HepG2 (cell line): ENCODE measurements around the gene GMFB. TPM values are rescaled to one million over a fixed set of nuclear protein-coding genes. Genes with fewer than 3 reads are reported as not detected.

Experiments
- HES4 ChIP-seq: sonication (generic); formaldehyde crosslinking; IDR thresholded peaks from 2 replicates; pipeline ENCODE4 v1.9.0; 2021; ENCODE audit warnings: mild to moderate bottlenecking, missing genetic modification reagents, borderline replicate concordance
- HMG20B ChIP-seq: conservative IDR thresholded peaks from 2 replicates; pipeline ENCODE4 v1.6.1; 2016; ENCODE audit warnings: missing genetic modification reagents, missing compliant biosample characterization
- ISX ChIP-seq: sonication (generic); formaldehyde crosslinking; conservative IDR thresholded peaks from 2 replicates; pipeline ENCODE4 v1.5.0; 2020; ENCODE audit warnings: missing genetic modification reagents
- MIXL1 ChIP-seq: IDR thresholded peaks from 2 replicates; pipeline ENCODE4 v1.6.1; 2016
- MTA1 ChIP-seq: sonication (generic); formaldehyde crosslinking; IDR thresholded peaks from 2 replicates; pipeline ENCODE4 v1.4.0; 2020; ENCODE audit warnings: missing genetic modification reagents, mild to moderate bottlenecking, borderline replicate concordance
- POGZ ChIP-seq: sonication (generic); formaldehyde crosslinking; IDR thresholded peaks from 2 replicates; pipeline ENCODE4 v1.4.0; 2020; ENCODE audit warnings: mild to moderate bottlenecking, missing genetic modification reagents
- SRSF4 ChIP-seq: fragments of 200-400 bp; formaldehyde crosslinking; IDR thresholded peaks from one replicate; pipeline ENCODE4 v1.6.1; 2018; ENCODE audit warnings: mild to moderate bottlenecking, low read depth, low read length, moderate library complexity; ENCODE audit not compliant: poor library complexity, severe bottlenecking
- TOPORS ChIP-seq: sonication (generic); formaldehyde crosslinking; IDR thresholded peaks from 2 replicates; pipeline ENCODE4 v1.8.0; 2023; ENCODE audit warnings: mild to moderate bottlenecking, missing genetic modification reagents
- ZFY ChIP-seq: sonication (generic); formaldehyde crosslinking; IDR thresholded peaks from 2 replicates; pipeline ENCODE4 v1.4.0; 2020; ENCODE audit warnings: missing genetic modification reagents
- ZFYVE20 ChIP-seq: sonication (generic); formaldehyde crosslinking; IDR thresholded peaks from 2 replicates; pipeline ENCODE4 v1.8.0; 2023; ENCODE audit warnings: low read depth, mild to moderate bottlenecking, moderate library complexity, missing genetic modification reagents, borderline replicate concordance
- ZNF160 ChIP-seq: sonication (generic); formaldehyde crosslinking; IDR thresholded peaks from 2 replicates; pipeline ENCODE4 v1.8.0; 2022; ENCODE audit warnings: mild to moderate bottlenecking, inconsistent platforms, missing genetic modification reagents
- ZNF660 ChIP-seq: sonication (generic); formaldehyde crosslinking; IDR thresholded peaks from 2 replicates; pipeline ENCODE4 v1.5.1; 2020; ENCODE audit warnings: mild to moderate bottlenecking, low read depth, missing genetic modification reagents, borderline replicate concordance
- ZNF749 ChIP-seq: sonication (generic); formaldehyde crosslinking; IDR thresholded peaks from 2 replicates; pipeline ENCODE4 v1.8.0; 2022; ENCODE audit warnings: mild to moderate bottlenecking, missing genetic modification reagents, moderate library complexity, borderline replicate concordance
- ZNF782 ChIP-seq: sonication (generic); formaldehyde crosslinking; IDR thresholded peaks from 2 replicates; pipeline ENCODE4 v1.4.0; 2020; ENCODE audit warnings: missing genetic modification reagents, mild to moderate bottlenecking, borderline replicate concordance
- ZNF792 ChIP-seq: IDR thresholded peaks from 2 replicates; pipeline ENCODE4 v1.6.1; 2016
- ZSCAN12 ChIP-seq: sonication (generic); formaldehyde crosslinking; IDR thresholded peaks from 2 replicates; pipeline ENCODE4 v1.9.0; 2021; ENCODE audit warnings: mild to moderate bottlenecking, missing genetic modification reagents
- polyA plus RNA-seq, 8 experiments: library from polyadenylated mRNA; depleted of rRNA in 3 of 8; stranded (reverse) in 7 of 8; unstranded in 1 of 8; fragments of >200 nt; fragmentation: Illumina TruSeq in 4 of 8; extraction: Trizol in 4 of 8; gene quantifications; 2 replicates each; pipeline versions ENCODE4 v1.2.1 to v1.2.3, GENCODE V29; 2011 to 2016; ENCODE audit warnings: low read depth in 4 of 8, missing spikeins in 1 of 8, mixed read lengths in 1 of 8; ENCODE audit not compliant: insufficient read depth in 1 of 8
- total RNA-seq, 5 experiments: library from RNA; depleted of rRNA; stranded (reverse); fragments of >200 nt; fragmentation: Illumina TruSeq; extraction: Trizol; gene quantifications; 2 replicates each; pipeline ENCODE4 v1.2.3, GENCODE V29; 2016; ENCODE audit warnings: low read depth in 1 of 5
- TF ChIP-seq, protein P1 (sequence below): sonication (generic); formaldehyde crosslinking; IDR thresholded peaks from 2 replicates; pipeline ENCODE4 v1.4.0; 2020; ENCODE audit warnings: mild to moderate bottlenecking, missing genetic modification reagents
- TF ChIP-seq, protein P2 (sequence below): sonication (generic); formaldehyde crosslinking; IDR thresholded peaks from 2 replicates; pipeline ENCODE4 v1.8.1; 2023; ENCODE audit warnings: mild to moderate bottlenecking, inconsistent platforms, moderate library complexity, missing genetic modification reagents, borderline replicate concordance
- TF ChIP-seq, protein P3 (sequence below): IDR thresholded peaks from 2 replicates; pipeline ENCODE4 v1.6.1; 2016; ENCODE audit warnings: low read depth
- TF ChIP-seq, protein P4 (sequence below): IDR thresholded peaks from 2 replicates; pipeline ENCODE4 v1.6.1; 2016; ENCODE audit warnings: missing genetic modification reagents, missing compliant biosample characterization

GMFB gene
- total and polyA plus RNA-seq, 2 of the 13 experiments (the other 11 are each of a cell fraction or from before 2014, with no cell fraction given): 17.3 to 68.2 TPM

DNA sequence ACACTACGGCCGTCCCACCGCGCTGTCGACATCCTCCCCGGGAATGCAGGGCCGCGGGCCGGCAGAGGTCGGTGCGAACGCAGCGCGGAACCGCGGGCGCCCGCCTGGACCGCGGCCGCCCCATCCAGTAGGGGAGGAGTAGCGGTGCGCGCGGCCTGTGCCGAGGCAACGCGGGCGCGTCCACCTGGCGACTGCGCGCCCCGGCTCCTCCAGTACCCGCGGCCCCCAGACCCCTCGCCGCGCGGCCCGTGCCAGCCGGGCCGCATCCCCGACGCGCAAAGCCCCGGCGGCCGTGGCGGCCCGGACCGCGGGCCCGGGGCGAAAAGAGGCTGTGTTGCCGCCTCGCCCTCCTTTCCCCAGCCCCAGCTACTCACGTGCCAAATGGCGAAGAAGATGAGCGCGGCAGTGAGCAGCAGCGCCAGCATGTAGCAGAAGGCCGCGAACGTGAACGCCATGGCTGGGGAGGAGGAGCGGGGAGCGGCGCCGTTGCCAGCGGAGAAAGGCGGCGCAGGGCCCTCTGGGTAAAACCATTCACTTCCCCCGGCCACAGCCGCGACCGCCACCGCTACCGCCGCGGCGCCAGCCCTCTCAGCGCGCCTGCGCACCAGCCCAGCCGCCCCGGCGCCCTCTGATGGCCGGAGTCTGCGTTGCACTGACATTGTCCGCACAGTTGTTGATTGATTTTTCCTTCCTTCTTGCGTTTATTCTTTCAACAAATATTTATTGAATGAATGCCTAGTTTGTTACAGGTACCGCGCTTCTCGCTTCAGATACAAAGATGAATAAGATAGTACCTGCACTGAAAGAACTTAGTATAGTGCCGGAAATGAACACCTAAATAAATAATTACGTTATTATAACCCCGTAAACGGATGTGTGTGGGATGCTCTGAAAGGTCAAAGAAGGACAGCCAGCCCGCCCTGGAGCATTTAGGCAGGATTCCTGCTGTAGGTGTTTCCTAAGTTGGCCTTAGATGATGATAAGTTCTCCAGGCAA lies 47.6 kb downstream of the GMFB start, which contains the start of gene CNIH1 (continued):
- TF ChIP-seq ZNF160 (0 out of 2 replicates have a peak, but pooled peaks have one; percentile 70), TOPORS (CRISPR knock-in tag) (no peak), HMG20B (CRISPR knock-in tag) (no peak), MTA1 (CRISPR knock-in tag) (peak; percentile 49; the same call in 1 of the 2 replicates), ZNF660 (CRISPR knock-in tag) (no peak), HES4 (CRISPR knock-in tag) (no peak), ZNF782 (CRISPR knock-in tag) (no peak), ZFY (CRISPR knock-in tag) (peak; percentile 98), MIXL1 (CRISPR knock-in tag) (peak; percentile 36; the same call in 1 of the 2 replicates), ZNF792 (CRISPR knock-in tag) (no peak), ISX (CRISPR knock-in tag) (no peak), ZFYVE20 (CRISPR knock-in tag) (no peak), ZNF749 (CRISPR knock-in tag) (0 out of 2 replicates have a peak, but pooled peaks have one; percentile 50), SRSF4 (no peak), ZSCAN12 (CRISPR knock-in tag) (0 out of 2 replicates have a peak, but pooled peaks have one; percentile 37), POGZ (CRISPR knock-in tag) (0 out of 2 replicates have a peak, but pooled peaks have one; percentile 46)
- TF ChIP-seq, protein P1, sequence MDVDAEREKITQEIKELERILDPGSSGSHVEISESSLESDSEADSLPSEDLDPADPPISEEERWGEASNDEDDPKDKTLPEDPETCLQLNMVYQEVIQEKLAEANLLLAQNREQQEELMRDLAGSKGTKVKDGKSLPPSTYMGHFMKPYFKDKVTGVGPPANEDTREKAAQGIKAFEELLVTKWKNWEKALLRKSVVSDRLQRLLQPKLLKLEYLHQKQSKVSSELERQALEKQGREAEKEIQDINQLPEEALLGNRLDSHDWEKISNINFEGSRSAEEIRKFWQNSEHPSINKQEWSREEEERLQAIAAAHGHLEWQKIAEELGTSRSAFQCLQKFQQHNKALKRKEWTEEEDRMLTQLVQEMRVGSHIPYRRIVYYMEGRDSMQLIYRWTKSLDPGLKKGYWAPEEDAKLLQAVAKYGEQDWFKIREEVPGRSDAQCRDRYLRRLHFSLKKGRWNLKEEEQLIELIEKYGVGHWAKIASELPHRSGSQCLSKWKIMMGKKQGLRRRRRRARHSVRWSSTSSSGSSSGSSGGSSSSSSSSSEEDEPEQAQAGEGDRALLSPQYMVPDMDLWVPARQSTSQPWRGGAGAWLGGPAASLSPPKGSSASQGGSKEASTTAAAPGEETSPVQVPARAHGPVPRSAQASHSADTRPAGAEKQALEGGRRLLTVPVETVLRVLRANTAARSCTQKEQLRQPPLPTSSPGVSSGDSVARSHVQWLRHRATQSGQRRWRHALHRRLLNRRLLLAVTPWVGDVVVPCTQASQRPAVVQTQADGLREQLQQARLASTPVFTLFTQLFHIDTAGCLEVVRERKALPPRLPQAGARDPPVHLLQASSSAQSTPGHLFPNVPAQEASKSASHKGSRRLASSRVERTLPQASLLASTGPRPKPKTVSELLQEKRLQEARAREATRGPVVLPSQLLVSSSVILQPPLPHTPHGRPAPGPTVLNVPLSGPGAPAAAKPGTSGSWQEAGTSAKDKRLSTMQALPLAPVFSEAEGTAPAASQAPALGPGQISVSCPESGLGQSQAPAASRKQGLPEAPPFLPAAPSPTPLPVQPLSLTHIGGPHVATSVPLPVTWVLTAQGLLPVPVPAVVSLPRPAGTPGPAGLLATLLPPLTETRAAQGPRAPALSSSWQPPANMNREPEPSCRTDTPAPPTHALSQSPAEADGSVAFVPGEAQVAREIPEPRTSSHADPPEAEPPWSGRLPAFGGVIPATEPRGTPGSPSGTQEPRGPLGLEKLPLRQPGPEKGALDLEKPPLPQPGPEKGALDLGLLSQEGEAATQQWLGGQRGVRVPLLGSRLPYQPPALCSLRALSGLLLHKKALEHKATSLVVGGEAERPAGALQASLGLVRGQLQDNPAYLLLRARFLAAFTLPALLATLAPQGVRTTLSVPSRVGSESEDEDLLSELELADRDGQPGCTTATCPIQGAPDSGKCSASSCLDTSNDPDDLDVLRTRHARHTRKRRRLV (CRISPR knock-in tag): no peak
- TF ChIP-seq, protein P2, sequence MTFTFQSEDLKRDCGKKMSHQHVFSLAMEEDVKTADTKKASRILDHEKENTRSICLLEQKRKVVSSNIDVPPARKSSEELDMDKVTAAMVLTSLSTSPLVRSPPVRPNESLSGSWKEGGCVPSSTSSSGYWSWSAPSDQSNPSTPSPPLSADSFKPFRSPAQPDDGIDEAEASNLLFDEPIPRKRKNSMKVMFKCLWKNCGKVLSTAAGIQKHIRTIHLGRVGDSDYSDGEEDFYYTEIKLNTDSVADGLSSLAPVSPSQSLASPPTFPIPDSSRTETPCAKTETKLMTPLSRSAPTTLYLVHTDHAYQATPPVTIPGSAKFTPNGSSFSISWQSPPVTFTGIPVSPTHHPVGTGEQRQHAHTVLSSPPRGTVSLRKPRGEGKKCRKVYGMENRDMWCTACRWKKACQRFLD (CRISPR knock-in tag): no peak
- TF ChIP-seq, protein P3, sequence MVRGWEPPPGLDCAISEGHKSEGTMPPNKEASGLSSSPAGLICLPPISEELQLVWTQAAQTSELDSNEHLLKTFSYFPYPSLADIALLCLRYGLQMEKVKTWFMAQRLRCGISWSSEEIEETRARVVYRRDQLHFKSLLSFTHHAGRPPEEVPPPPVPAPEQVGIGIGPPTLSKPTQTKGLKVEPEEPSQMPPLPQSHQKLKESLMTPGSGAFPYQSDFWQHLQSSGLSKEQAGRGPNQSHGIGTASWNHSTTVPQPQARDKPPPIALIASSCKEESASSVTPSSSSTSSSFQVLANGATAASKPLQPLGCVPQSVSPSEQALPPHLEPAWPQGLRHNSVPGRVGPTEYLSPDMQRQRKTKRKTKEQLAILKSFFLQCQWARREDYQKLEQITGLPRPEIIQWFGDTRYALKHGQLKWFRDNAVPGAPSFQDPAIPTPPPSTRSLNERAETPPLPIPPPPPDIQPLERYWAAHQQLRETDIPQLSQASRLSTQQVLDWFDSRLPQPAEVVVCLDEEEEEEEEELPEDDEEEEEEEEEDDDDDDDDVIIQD: peak; percentile 11; the same call in 1 of the 2 replicates
- TF ChIP-seq, protein P4, sequence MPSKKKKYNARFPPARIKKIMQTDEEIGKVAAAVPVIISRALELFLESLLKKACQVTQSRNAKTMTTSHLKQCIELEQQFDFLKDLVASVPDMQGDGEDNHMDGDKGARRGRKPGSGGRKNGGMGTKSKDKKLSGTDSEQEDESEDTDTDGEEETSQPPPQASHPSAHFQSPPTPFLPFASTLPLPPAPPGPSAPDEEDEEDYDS (CRISPR knock-in tag): 0 out of 2 replicates have a peak, but pooled peaks have one; percentile 58
